NT2/D1 (cell line): ENCODE results near the gene PMAIP1.

ENCODE experiments used
- YY1 ChIP-seq: IDR thresholded peaks from 2 replicates; pipeline ENCODE4 v1.6.1; 2011; ENCODE audit not compliant: insufficient read length, insufficient read depth
- ZNF274 ChIP-seq: IDR thresholded peaks from 2 replicates; pipeline ENCODE4 v1.6.1; 2011; ENCODE audit warnings: mild to moderate bottlenecking, low read depth, low read length

DNA sequence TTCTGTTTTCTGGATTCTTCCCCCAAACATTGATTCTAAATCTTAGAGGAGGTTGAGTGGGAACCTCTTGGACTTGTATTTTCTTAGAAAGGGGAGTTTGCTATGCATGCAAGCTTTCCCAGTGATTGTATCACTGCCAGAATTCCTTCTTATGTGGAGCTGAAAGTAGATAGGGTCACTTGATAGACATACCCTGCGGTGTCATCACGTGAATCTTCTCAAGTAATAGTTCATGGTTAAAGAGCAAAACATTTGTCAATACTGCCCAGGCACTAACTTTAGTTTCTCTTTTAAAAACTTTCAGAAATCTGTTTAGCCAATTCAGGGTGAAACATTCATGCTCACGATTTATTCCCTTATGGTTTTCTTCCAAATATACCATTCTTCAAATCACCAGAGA is 6.4 kb downstream of the PMAIP1 start:
- TF ChIP-seq YY1, result no peak
- TF ChIP-seq ZNF274, result no peak
